ENCODE measurements around the gene CHMP2A. TPM values are rescaled to one million over a fixed set of nuclear protein-coding genes. Genes with fewer than 3 reads are reported as not detected.

CHMP2A gene
- total and polyA plus RNA-seq, 2 of the 13 experiments (the other 11 are each of a cell fraction or from before 2014, with no cell fraction given), result 49.7 to 55.0 TPM

- 0 out of 2 replicates have a peak, but pooled peaks have one; percentile 2 for TF ChIP-seq GFI1 (CRISPR knock-in tag; IDR thresholded peaks at IDR 0.05; ENCODE audit: borderline replicate concordance)
- no peak for TF ChIP-seq LBX2 (CRISPR knock-in tag; IDR thresholded peaks at IDR 0.05; ENCODE audit: borderline replicate concordance)
- TF ChIP-seq PITX1 (CRISPR knock-in tag; IDR thresholded peaks at IDR 0.05), result no peak
- TF ChIP-seq ARID5B (CRISPR knock-in tag; IDR thresholded peaks at IDR 0.05), result peak; percentile 49
- TF ChIP-seq MYNN (CRISPR knock-in tag; IDR thresholded peaks at IDR 0.05; ENCODE audit: low read depth), result 0 out of 2 replicates have a peak, but pooled peaks have one; percentile 60
- TF ChIP-seq ZNF512 (CRISPR knock-in tag; IDR thresholded peaks at IDR 0.05), result no peak
- no peak for TF ChIP-seq SNRNP70 (IDR thresholded peaks at IDR 0.05; ENCODE audit: low read depth, low read length)
- TF ChIP-seq REXO4 (CRISPR knock-in tag; IDR thresholded peaks at IDR 0.05; ENCODE audit: borderline replicate concordance), result no peak
- peak; percentile 89; the same call in 1 of the 2 replicates for TF ChIP-seq GTF3A (CRISPR knock-in tag; conservative IDR thresholded peaks at IDR 0.05)
- TF ChIP-seq NFYB (CRISPR knock-in tag; IDR thresholded peaks at IDR 0.05), result peak; percentile 89
- no peak; the same call in 1 of the 2 replicates for TF ChIP-seq ETV6 (CRISPR knock-in tag; conservative IDR thresholded peaks at IDR 0.05)
- TF ChIP-seq HNF4G (IDR thresholded peaks at IDR 0.05; ENCODE audit: borderline replicate concordance, low read depth, low read length), result no peak
- TF ChIP-seq HNF4G (CRISPR knock-in tag; IDR thresholded peaks at IDR 0.05; ENCODE audit: borderline replicate concordance, low read depth), result no peak
- no peak for TF ChIP-seq ZUFSP (CRISPR knock-in tag; IDR thresholded peaks at IDR 0.05; ENCODE audit: borderline replicate concordance)
- peak; percentile 75; the same call in 1 of the 2 replicates for TF ChIP-seq SMAD3 (CRISPR knock-in tag; IDR thresholded peaks at IDR 0.05)
- TF ChIP-seq CENPBD1 (CRISPR knock-in tag; IDR thresholded peaks at IDR 0.05; ENCODE audit: borderline replicate concordance, low read depth), result peak; percentile 58; the same call in 1 of the 2 replicates
- no peak for TF ChIP-seq ZNF558 (CRISPR knock-in tag; IDR thresholded peaks at IDR 0.05; ENCODE audit: borderline replicate concordance)
- TF ChIP-seq MYPOP (CRISPR knock-in tag; IDR thresholded peaks at IDR 0.05), result 0 out of 2 replicates have a peak, but pooled peaks have one; percentile 3
- peak; percentile 84 for TF ChIP-seq ZNF615 (CRISPR knock-in tag; IDR thresholded peaks at IDR 0.05; ENCODE audit: borderline replicate concordance)
Measured at GRCh38 chr19:58559275-58560006, 4.5 kb upstream of the CHMP2A start (continued).
